ENCODE data around the gene EXOC6. TPM values are rescaled to one million over a fixed set of nuclear protein-coding genes. Genes with fewer than 3 reads are reported as not detected.

EXOC6 gene
- total RNA-seq, 1 donor from 2014 or later: 25.6 TPM

GRCh38 chr10:93026072-93026471 lies 177.8 kb downstream of the EXOC6 start:
- H3K27ac ChIP-seq: no peak overlapping the region
- no peaks in the 10 kb centered on the region for H3K36me3 ChIP-seq
- Mint-ChIP-seq H3K27me3 (ENCODE audit: insufficient read depth, low read depth) (no peaks in the 10 kb centered on the region), H3K4me3 (no peak overlapping the region), H3K27ac (no peak overlapping the region), H3K4me1 (peaks cover 7% of the 10 kb centered on the region), H3K36me3 (peaks cover 13% of the 10 kb centered on the region), H3K9me3 (peaks cover 7% of the 10 kb centered on the region)
- H3K9me3 ChIP-seq (ENCODE audit: low read depth): no peaks in the 10 kb centered on the region
- H4K20me1 ChIP-seq (ENCODE audit: low read depth): no peaks in the 10 kb centered on the region
- no peaks in the 10 kb centered on the region for H3F3A ChIP-seq (ENCODE audit: low read depth)
- H3K4me2 ChIP-seq: no peak overlapping the region
- TF ChIP-seq CTCF (IDR thresholded peaks at IDR 0.05) (no peak), EZH2 (IDR thresholded peaks at IDR 0.05) (no peak), EZH2phosphoT487 (IDR thresholded peaks at IDR 0.05) (no peak)
- no peaks in the 10 kb centered on the region for H3K27me3 ChIP-seq
- H2AFZ ChIP-seq (replicated peaks): no peak overlapping the region
- no peaks in the 10 kb centered on the region for H3K4me1 ChIP-seq
- no peak for DNase-seq (ENCODE audit: low spot score)
- no peak overlapping the region for H3K4me3 ChIP-seq
- H3K9ac ChIP-seq: no peak overlapping the region
- H3K79me2 ChIP-seq (ENCODE audit: low read depth): no peaks in the 10 kb centered on the region

GRCh38 chr10:93027508-93027907 lies 179.2 kb downstream of the EXOC6 start:
- Histone ChIP-seq H3K27me3 (no peaks in the 10 kb centered on the region), H3K4me1 (no peaks in the 10 kb centered on the region), H4K20me1 (ENCODE audit: low read depth) (no peaks in the 10 kb centered on the region), H3K9me3 (ENCODE audit: low read depth) (no peaks in the 10 kb centered on the region), H3F3A (ENCODE audit: low read depth) (no peaks in the 10 kb centered on the region), H3K36me3 (no peaks in the 10 kb centered on the region), H3K4me2 (no peak overlapping the region), H3K9ac (no peak overlapping the region), H3K4me3 (no peak overlapping the region), H2AFZ (replicated peaks) (no peak overlapping the region), H3K27ac (no peak overlapping the region), H3K79me2 (ENCODE audit: low read depth) (no peaks in the 10 kb centered on the region)
- no peak for TF ChIP-seq CTCF (IDR thresholded peaks at IDR 0.05)
- TF ChIP-seq EZH2 (IDR thresholded peaks at IDR 0.05): no peak
- no peak for TF ChIP-seq EZH2phosphoT487 (IDR thresholded peaks at IDR 0.05)
- peaks cover 4% of the 10 kb centered on the region for H3K4me1 Mint-ChIP-seq
- peaks cover 13% of the 10 kb centered on the region for H3K36me3 Mint-ChIP-seq
- no peak for DNase-seq (ENCODE audit: low spot score)
- H3K9me3 Mint-ChIP-seq: peaks cover 7% of the 10 kb centered on the region
- H3K27ac Mint-ChIP-seq: no peak overlapping the region
- H3K27me3 Mint-ChIP-seq (ENCODE audit: insufficient read depth, low read depth): no peaks in the 10 kb centered on the region
- no peak overlapping the region for H3K4me3 Mint-ChIP-seq

- Histone ChIP-seq H3K27me3 (no peaks in the 10 kb centered on the region), H3K4me3 (no peak overlapping the region), H2AFZ (replicated peaks) (no peak overlapping the region), H3F3A (ENCODE audit: low read depth) (no peaks in the 10 kb centered on the region), H3K9me3 (ENCODE audit: low read depth) (no peaks in the 10 kb centered on the region), H4K20me1 (ENCODE audit: low read depth) (no peaks in the 10 kb centered on the region), H3K27ac (no peak overlapping the region), H3K9ac (no peak overlapping the region), H3K4me1 (peaks cover 7% of the 10 kb centered on the region), H3K36me3 (no peaks in the 10 kb centered on the region), H3K4me2 (no peak overlapping the region), H3K79me2 (ENCODE audit: low read depth) (no peaks in the 10 kb centered on the region)
- no peak for DNase-seq (ENCODE audit: low spot score)
- peaks cover 13% of the 10 kb centered on the region for H3K36me3 Mint-ChIP-seq
- TF ChIP-seq CTCF (IDR thresholded peaks at IDR 0.05) (no peak), EZH2phosphoT487 (IDR thresholded peaks at IDR 0.05) (no peak), EZH2 (IDR thresholded peaks at IDR 0.05) (no peak)
- H3K4me3 Mint-ChIP-seq: no peak overlapping the region
- no peak overlapping the region for H3K27ac Mint-ChIP-seq
- peaks cover 7% of the 10 kb centered on the region for H3K9me3 Mint-ChIP-seq
- no peaks in the 10 kb centered on the region for H3K4me1 Mint-ChIP-seq
- no peaks in the 10 kb centered on the region for H3K27me3 Mint-ChIP-seq (ENCODE audit: insufficient read depth, low read depth)
These were observed 180.6 kb downstream of the EXOC6 start for GRCh38 chr10:93028883-93029282.
